ENCODE data around the gene ALG14. TPM values are rescaled to one million over a fixed set of nuclear protein-coding genes. Genes with fewer than 3 reads are reported as not detected.
A peak's percentile ranks its signal among the peaks of the same experiment; 100 is the strongest.

ALG14 gene
- total and polyA plus RNA-seq, 2 of the 4 experiments (the other 2 are of a cell fraction), result 1.7 to 2.0 TPM

- Histone ChIP-seq H3K4me3 (ENCODE audit: insufficient read depth, low read depth, low read length) (no peak overlapping the region), H3K18ac (ENCODE audit: low read depth, low read length) (peak overlapping the region; percentile 87), H3K9me3 (ENCODE audit: control insufficient read depth, insufficient read depth, low read length) (no peaks in the 10 kb centered on the region), H3K36me3 (ENCODE audit: control insufficient read depth, insufficient read depth, low read length) (no peaks in the 10 kb centered on the region), H2AFZ (replicated peaks; ENCODE audit: low read length, poor library complexity) (peak overlapping the region; percentile 7), H3K27me3 (ENCODE audit: control insufficient read depth, insufficient read depth, low read length) (no peaks in the 10 kb centered on the region), H2BK5ac (ENCODE audit: low read depth, low read length, poor library complexity, severe bottlenecking) (peak overlapping the region; percentile 67), H3K4ac (ENCODE audit: low read depth, low read length) (peak overlapping the region; percentile 71), H2BK120ac (ENCODE audit: low read depth, low read length) (peak overlapping the region; percentile 80), H2AK5ac (ENCODE audit: low read depth, low read length) (no peak overlapping the region; the same call in 1 of the 2 replicates), H4K5ac (ENCODE audit: low read depth, low read length) (peak overlapping the region; percentile 97), H3K4me1 (ENCODE audit: control insufficient read depth, insufficient read depth, low read length) (peaks cover 14% of the 10 kb centered on the region), H3K4me2 (ENCODE audit: low read depth, low read length) (peak overlapping the region; percentile 82), H3K79me1 (ENCODE audit: low read depth in 1 of 2, low read length in 2 of 2) (no peaks in the 10 kb centered on the region; a peak in 1 of 4 replicates), H3K14ac (replicated peaks; ENCODE audit: low read depth, low read length) (peak overlapping the region; percentile 83), H3K27ac (ENCODE audit: insufficient read depth, low read length) (peak overlapping the region; percentile 10), H4K8ac (ENCODE audit: low read depth in 2 of 2, low read length in 2 of 2) (peak overlapping the region; percentile 7 to 22; a peak in 2 of 4 replicates), H2AK9ac (replicated peaks; ENCODE audit: low read depth, low read length, poor library complexity) (no peak overlapping the region), H3K9me1 (ENCODE audit: insufficient read depth, low read length) (0 out of 2 replicates have a peak, but pooled peaks cover 2% of the 10 kb centered on the region), H3K23ac (ENCODE audit: low read depth, low read length) (peak overlapping the region; percentile 7; the same call in 1 of the 2 replicates), H3K56ac (ENCODE audit: extremely low read depth, insufficient read depth, low read length) (no peak overlapping the region), H2BK20ac (ENCODE audit: low read depth, low read length) (peak overlapping the region; percentile 70), H4K91ac (ENCODE audit: insufficient read depth, low read depth, low read length) (peak overlapping the region; percentile 67; the same call in 1 of the 2 replicates), H2BK15ac (ENCODE audit: low read depth, low read length) (peak overlapping the region; percentile 16; the same call in 1 of the 3 replicates), H4K20me1 (ENCODE audit: insufficient read depth, low read length) (no peaks in the 10 kb centered on the region), H3K9ac (ENCODE audit: low read depth, low read length) (0 out of 2 replicates have a peak overlapping the region, but pooled peaks have one; percentile 2)
- in situ Hi-C loops (cut with MboI; ENCODE audit: low sequenced_read_pairs), result no loop called here
- WGBS, 2 experiments (ENCODE audit: extremely low coverage in 2 of 2, insufficient read length in 1 of 2), result 100% methylated on average over 1 of the region's 2 CpGs; no CpG with 5 or more reads in 1 of the 2 experiments
- POLR2A ChIA-PET (ENCODE audit: unreplicated experiment), result no interaction called here
- no TSS peak for BruUV-seq (replicated peaks)
- DNase-seq (no peak), ATAC-seq (ENCODE audit: low read depth) (no peak)
- dilution Hi-C loops (cut with HindIII; ENCODE audit: low sequenced_read_pairs, unreplicated experiment), result no loop called here
- intact Hi-C loops (cut with micrococcal nuclease), result loop anchor here (5.0 kb wide), 1 partner anchor 42 kb away; no protein-coding TSS in a partner anchor
- TF ChIP-seq POLR2A (IDR thresholded peaks at IDR 0.05; ENCODE audit: low read depth, low read length) (no peak), RFX5 (IDR thresholded peaks at IDR 0.05; ENCODE audit: low read depth, low read length) (no peak), MXI1 (IDR thresholded peaks at IDR 0.05; ENCODE audit: borderline replicate concordance, low read depth, low read length) (no peak), MAFK (IDR thresholded peaks at IDR 0.05; ENCODE audit: low read depth, low read length) (no peak), CHD1 (IDR thresholded peaks at IDR 0.05; ENCODE audit: low read depth, low read length) (no peak)
- CTCF ChIA-PET, result no interaction called here
These were observed 102.0 kb downstream of the ALG14 start for GRCh38 chr1:94970783-94971182.
